Liver (tissue), 9 donors: ENCODE measurements around the gene HMOX2. TPM values are rescaled to one million over a fixed set of nuclear protein-coding genes. Genes with fewer than 3 reads are reported as not detected.

Source experiments
- DNase-seq: peaks from one replicate; pipeline ENCODE4 v3.0.0-alpha.2; 2017; ENCODE audit warnings: low spot score
- H3K27ac ChIP-seq, 2 donors: one replicate each; pipeline ENCODE4 v1.7.0; 2013; ENCODE audit warnings: inconsistent platforms in 2 of 2, low read length in 2 of 2, control low read depth in 1 of 2, low read depth in 1 of 2, mild to moderate bottlenecking in 1 of 2
- H3K27me3 ChIP-seq, 4 donors: one replicate each; pipeline versions ENCODE4 v1.6.1 to v1.7.0; 2013; ENCODE audit warnings: low read length in 3 of 4, inconsistent platforms in 1 of 4, mild to moderate bottlenecking in 1 of 4, moderate library complexity in 1 of 4; ENCODE audit not compliant: control insufficient read depth in 4 of 4, insufficient read depth in 4 of 4
- H3K36me3 ChIP-seq, 4 donors: one replicate each; pipeline versions ENCODE4 v1.6.1 to v1.7.0; 2013; ENCODE audit warnings: low read length in 3 of 4, mild to moderate bottlenecking in 3 of 4, low read depth in 1 of 4, moderate library complexity in 1 of 4; ENCODE audit not compliant: control insufficient read depth in 4 of 4, insufficient read depth in 3 of 4
- H3K4me1 ChIP-seq, 4 donors: one replicate each; pipeline versions ENCODE4 v1.6.1 to v1.7.0; 2013; ENCODE audit warnings: low read length in 3 of 4, mild to moderate bottlenecking in 3 of 4, moderate library complexity in 1 of 4; ENCODE audit not compliant: control insufficient read depth in 4 of 4, insufficient read depth in 4 of 4
- H3K4me3 ChIP-seq, 3 donors: one replicate each; pipeline versions ENCODE4 v1.6.1 to v1.7.0; 2013; ENCODE audit warnings: low read length in 3 of 3, control low read depth in 1 of 3, low read depth in 1 of 3, mild to moderate bottlenecking in 1 of 3
- H3K9ac ChIP-seq, 2 donors: one replicate each; pipeline ENCODE4 v1.7.0; 2013; ENCODE audit warnings: low read length in 2 of 2, mild to moderate bottlenecking in 2 of 2, moderate library complexity in 2 of 2, control low read depth in 1 of 2, low read depth in 1 of 2
- H3K9me3 ChIP-seq, 4 donors: one replicate each; pipeline versions ENCODE4 v1.6.1 to v1.7.0; 2013; ENCODE audit warnings: low read length in 3 of 4; ENCODE audit not compliant: control insufficient read depth in 4 of 4
- EGR1 ChIP-seq, 2 donors: IDR thresholded peaks; 2 replicates each; pipeline ENCODE4 v1.6.1; 2016 to 2018; ENCODE audit warnings: antibody characterized with exemption in 2 of 2, low read depth in 2 of 2
- FOXA1 ChIP-seq: IDR thresholded peaks from 2 replicates; pipeline ENCODE4 v1.6.1; 2016; ENCODE audit warnings: antibody characterized with exemption
- FOXA2 ChIP-seq: IDR thresholded peaks from 2 replicates; pipeline ENCODE4 v1.6.1; 2016; ENCODE audit warnings: antibody characterized with exemption
- GABPA ChIP-seq, 2 donors: IDR thresholded peaks in 1 of 2; conservative IDR thresholded peaks in 1 of 2; 2 replicates each; pipeline ENCODE4 v1.6.1; 2016; ENCODE audit warnings: antibody characterized with exemption in 2 of 2, mild to moderate bottlenecking in 1 of 2, moderate library complexity in 1 of 2
- HNF4A ChIP-seq, 2 donors: conservative IDR thresholded peaks; 2 replicates each; pipeline ENCODE4 v1.6.1; 2016; ENCODE audit warnings: antibody characterized with exemption in 2 of 2, mild to moderate bottlenecking in 2 of 2
- HNF4G ChIP-seq: IDR thresholded peaks from 2 replicates; pipeline ENCODE4 v1.6.1; 2016; ENCODE audit warnings: antibody characterized with exemption
- JUND ChIP-seq, 2 donors: IDR thresholded peaks; 2 replicates each; pipeline ENCODE4 v1.6.1; 2016; ENCODE audit warnings: antibody characterized with exemption in 2 of 2
- NR2F2 ChIP-seq: IDR thresholded peaks from 2 replicates; pipeline ENCODE4 v1.6.1; 2016; ENCODE audit warnings: antibody characterized with exemption
- RAD21 ChIP-seq, 2 donors: IDR thresholded peaks; 2 replicates each; pipeline ENCODE4 v1.6.1; 2016; ENCODE audit warnings: antibody characterized with exemption in 2 of 2, mild to moderate bottlenecking in 2 of 2
- SP1 ChIP-seq: IDR thresholded peaks from 2 replicates; pipeline ENCODE4 v1.6.1; 2018; ENCODE audit warnings: antibody characterized with exemption, mild to moderate bottlenecking
- TAF1 ChIP-seq: conservative IDR thresholded peaks from 2 replicates; pipeline ENCODE4 v1.6.1; 2016; ENCODE audit warnings: antibody characterized with exemption, mild to moderate bottlenecking
- WGBS: extraction: QIAGEN DNeasy Blood & Tissue Kit; methylation state at CpG from one replicate; pipeline ENCODE4 v1.1.7; 2013; 5-methylcytosine and 5-hydroxymethylcytosine counted together
- polyA plus RNA-seq, 2 donors: library from polyadenylated mRNA; stranded (reverse) in 1 of 2; unstranded in 1 of 2; fragments of 200-250 nt in 1 of 2; fragments of >200 nt in 1 of 2; fragmentation: Nextera tagmentation in 1 of 2; extraction: Ambion mirVana in 1 of 2; gene quantifications; one replicate each; pipeline versions ENCODE4 v1.2.1 to v1.2.3, GENCODE V29; 2013 to 2015
- total RNA-seq, 2 donors: library from RNA; depleted of rRNA; stranded (reverse); fragments of >200 nt; gene quantifications; one replicate each; pipeline ENCODE4 v1.2.3, GENCODE V29; 2014
- TF ChIP-seq, protein P1 (sequence below): fragments of 150-350 bp; IDR thresholded peaks from 2 replicates; pipeline ENCODE4 v1.5.1; 2017; ENCODE audit warnings: improper control_type of control experiment, low read depth, low read length; ENCODE audit not compliant: missing input control
- TF ChIP-seq, protein P2 (sequence below): IDR thresholded peaks from 2 replicates; pipeline ENCODE4 v1.6.1; 2016; ENCODE audit warnings: antibody characterized with exemption
- TF ChIP-seq, protein P3 (sequence below): IDR thresholded peaks from 2 replicates; pipeline ENCODE4 v1.6.1; 2016; ENCODE audit warnings: antibody characterized with exemption
- donor health status: healthy.
- donor health status: healthy.
- donor health status: healthy.
- donor health status: healthy.
- donor health status: healthy.

Gene HMOX2
- total and polyA plus RNA-seq, 4 donors, result 11.4 to 81.5 (median 61.5) TPM

DNA sequence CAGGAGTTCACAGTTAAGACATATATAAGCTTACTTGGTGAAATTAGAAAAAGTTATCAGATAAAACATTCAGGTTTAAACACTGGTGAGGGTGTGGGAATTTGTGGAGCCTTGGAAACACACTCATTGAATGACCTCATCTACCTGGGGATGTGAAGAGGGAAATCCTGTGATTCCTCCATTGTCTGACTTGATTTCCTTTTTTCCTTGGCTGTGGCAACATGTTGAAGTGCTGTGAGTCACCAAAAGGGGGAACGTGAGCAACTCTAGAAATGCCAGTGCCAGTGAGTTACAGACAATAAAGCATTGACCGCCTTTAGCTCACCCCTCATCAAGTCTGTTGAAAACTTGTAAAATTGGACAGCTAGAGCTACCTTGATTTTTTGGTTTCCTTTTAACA, 1.8 kb downstream of the HMOX2 start:
- Histone ChIP-seq H3K27me3 (no peaks in the 10 kb centered on the region), H3K4me1 (peaks cover 2 to 19% (median 12%) of the 10 kb centered on the region in 4 donors), H3K9ac (no peak overlapping the region), H3K4me3 (no peak overlapping the region), H3K9me3 (no peaks in the 10 kb centered on the region), H3K36me3 (no peaks in the 10 kb centered on the region), H3K27ac (no peak overlapping the region)
- DNase-seq, result no peak
- WGBS, result 81% methylated on average over 2 of the region's 2 CpGs
- TF ChIP-seq RAD21 (IDR thresholded peaks at IDR 0.05) (peak in 1 of 2 donors; percentile 9), GABPA (IDR thresholded peaks at IDR 0.05 in 1 of 2, conservative IDR thresholded peaks at IDR 0.05 in 1 of 2) (no peak)
- TF ChIP-seq, protein P1, sequence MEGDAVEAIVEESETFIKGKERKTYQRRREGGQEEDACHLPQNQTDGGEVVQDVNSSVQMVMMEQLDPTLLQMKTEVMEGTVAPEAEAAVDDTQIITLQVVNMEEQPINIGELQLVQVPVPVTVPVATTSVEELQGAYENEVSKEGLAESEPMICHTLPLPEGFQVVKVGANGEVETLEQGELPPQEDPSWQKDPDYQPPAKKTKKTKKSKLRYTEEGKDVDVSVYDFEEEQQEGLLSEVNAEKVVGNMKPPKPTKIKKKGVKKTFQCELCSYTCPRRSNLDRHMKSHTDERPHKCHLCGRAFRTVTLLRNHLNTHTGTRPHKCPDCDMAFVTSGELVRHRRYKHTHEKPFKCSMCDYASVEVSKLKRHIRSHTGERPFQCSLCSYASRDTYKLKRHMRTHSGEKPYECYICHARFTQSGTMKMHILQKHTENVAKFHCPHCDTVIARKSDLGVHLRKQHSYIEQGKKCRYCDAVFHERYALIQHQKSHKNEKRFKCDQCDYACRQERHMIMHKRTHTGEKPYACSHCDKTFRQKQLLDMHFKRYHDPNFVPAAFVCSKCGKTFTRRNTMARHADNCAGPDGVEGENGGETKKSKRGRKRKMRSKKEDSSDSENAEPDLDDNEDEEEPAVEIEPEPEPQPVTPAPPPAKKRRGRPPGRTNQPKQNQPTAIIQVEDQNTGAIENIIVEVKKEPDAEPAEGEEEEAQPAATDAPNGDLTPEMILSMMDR, result peak; percentile 15

DNA sequence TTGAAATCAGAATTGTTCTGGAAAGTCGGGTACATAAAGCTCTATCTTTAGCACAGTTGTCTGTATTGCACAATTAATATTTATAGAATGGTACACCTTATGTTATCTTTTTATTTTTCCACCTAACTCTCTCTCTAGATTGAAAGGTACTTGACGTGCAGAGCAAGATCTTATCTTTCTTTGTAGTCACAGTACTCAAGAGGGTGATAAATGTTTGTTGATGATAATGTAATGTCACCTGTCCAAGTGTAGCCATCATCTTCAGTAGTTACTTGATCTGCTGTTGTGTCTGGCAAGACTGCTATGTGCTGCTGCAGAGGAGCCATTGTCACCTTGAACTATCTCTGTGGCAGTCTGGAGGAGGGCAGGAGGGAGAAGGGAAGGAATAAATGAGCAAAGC, 5.3 kb downstream of the HMOX2 start:
- WGBS, result 76% methylated on average over 2 of the region's 2 CpGs
- peaks cover 3 to 13% (median 6%) of the 10 kb centered on the region in 4 donors for H3K4me1 ChIP-seq
- no peaks in the 10 kb centered on the region for H3K9me3 ChIP-seq
- H3K9ac ChIP-seq, result no peak overlapping the region
- no peak overlapping the region for H3K27ac ChIP-seq
- H3K4me3 ChIP-seq, result no peak overlapping the region
- DNase-seq, result no peak
- peaks cover 3 to 4% (median 4%) of the 10 kb centered on the region in 4 donors for H3K36me3 ChIP-seq
- H3K27me3 ChIP-seq, result no peaks in the 10 kb centered on the region
- TF ChIP-seq SP1 (no peak), RAD21 (IDR thresholded peaks at IDR 0.05) (no peak), GABPA (IDR thresholded peaks at IDR 0.05 in 1 of 2, conservative IDR thresholded peaks at IDR 0.05 in 1 of 2) (no peak), TAF1 (no peak), HNF4A (conservative IDR thresholded peaks at IDR 0.05) (no peak), EGR1 (IDR thresholded peaks at IDR 0.05; ENCODE audit: low read depth in 2 of 2) (no peak), NR2F2 (no peak), FOXA2 (no peak), HNF4G (no peak), JUND (IDR thresholded peaks at IDR 0.05) (no peak)
- TF ChIP-seq, protein P2, sequence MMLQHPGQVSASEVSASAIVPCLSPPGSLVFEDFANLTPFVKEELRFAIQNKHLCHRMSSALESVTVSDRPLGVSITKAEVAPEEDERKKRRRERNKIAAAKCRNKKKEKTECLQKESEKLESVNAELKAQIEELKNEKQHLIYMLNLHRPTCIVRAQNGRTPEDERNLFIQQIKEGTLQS, result no peak
- TF ChIP-seq, protein P1, result no peak

DNA sequence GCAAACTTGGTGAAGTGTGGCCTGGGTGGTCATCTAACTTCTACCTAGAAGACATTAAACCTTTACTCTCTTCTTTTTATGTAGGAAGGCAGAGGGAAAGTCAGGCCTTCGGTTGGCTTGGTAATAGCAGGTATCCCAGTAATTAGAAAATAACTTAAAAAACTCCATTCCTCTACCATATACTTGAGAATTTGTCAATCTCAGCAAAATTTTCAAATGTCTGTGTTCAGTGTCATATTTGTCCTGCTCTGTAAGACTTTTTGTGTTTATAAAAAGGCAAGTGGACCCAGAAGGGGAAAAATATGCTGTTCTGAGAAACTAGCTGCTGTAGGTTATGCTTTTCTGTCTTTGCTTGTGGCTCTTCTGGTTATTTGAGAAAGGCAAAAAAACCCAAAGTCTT, 5.8 kb downstream of the HMOX2 start:
- Histone ChIP-seq H3K27ac (no peak overlapping the region), H3K4me3 (no peak overlapping the region), H3K36me3 (peaks cover 3 to 4% (median 4%) of the 10 kb centered on the region in 4 donors), H3K9me3 (no peaks in the 10 kb centered on the region), H3K9ac (no peak overlapping the region), H3K27me3 (no peaks in the 10 kb centered on the region), H3K4me1 (peaks cover 3 to 14% (median 10%) of the 10 kb centered on the region in 4 donors)
- DNase-seq, result no peak
- TF ChIP-seq TAF1 (no peak), FOXA2 (no peak), FOXA1 (no peak)
- TF ChIP-seq, protein P3, sequence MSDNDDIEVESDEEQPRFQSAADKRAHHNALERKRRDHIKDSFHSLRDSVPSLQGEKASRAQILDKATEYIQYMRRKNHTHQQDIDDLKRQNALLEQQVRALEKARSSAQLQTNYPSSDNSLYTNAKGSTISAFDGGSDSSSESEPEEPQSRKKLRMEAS, result no peak
- WGBS, result 92% methylated on average over 1 of the region's 1 CpG
